ENCODE measurements around the gene ANAPC2. TPM values are rescaled to one million over a fixed set of nuclear protein-coding genes. Genes with fewer than 3 reads are reported as not detected.

ANAPC2 gene
- total RNA-seq, 1 experiment from 2014 or later, result 9.0 TPM

DNA sequence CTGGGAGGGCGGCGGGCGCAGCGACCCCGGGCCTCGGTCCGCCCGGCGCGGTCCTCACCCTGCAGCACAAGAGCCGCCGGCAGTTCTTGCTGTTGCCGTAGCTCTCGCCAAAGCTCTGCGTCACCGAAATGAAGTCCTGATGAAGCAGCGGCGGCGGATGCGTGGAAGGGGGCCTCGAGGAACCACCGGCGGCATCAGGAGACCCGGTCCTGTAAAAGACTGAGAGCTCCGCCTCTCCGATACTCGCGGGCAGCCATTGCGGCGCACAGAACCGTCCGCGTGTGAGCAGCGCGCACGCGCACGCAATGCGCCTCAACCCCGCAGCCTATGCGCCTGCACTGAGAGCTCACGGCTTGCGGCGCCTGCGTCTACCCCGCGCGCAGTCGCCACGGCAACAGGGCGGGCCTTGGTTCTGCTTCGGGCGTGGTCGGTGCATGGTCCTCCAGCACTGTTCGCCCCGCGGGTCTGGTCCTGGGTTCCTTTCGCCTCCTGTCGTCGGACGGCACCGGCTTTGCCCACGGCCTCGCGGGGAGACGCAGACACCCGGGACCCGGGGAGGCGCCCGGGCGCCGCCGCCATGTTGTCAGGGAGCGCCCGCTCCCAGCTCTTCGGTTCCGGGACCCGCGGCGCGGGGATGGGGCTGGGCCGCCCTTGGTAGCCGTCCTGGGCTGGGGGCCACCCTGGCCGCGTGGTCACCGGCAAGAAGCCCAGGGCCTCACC lies 58.7 kb downstream of the ANAPC2 start:
- in situ Hi-C loops (cut with HindIII; ENCODE audit: low pct_unique_long_range_greater_than_20kb, low sequenced_read_pairs), result no loop called here
- DNase-seq (ENCODE audit: low read depth, low spot score), result no peak

DNA sequence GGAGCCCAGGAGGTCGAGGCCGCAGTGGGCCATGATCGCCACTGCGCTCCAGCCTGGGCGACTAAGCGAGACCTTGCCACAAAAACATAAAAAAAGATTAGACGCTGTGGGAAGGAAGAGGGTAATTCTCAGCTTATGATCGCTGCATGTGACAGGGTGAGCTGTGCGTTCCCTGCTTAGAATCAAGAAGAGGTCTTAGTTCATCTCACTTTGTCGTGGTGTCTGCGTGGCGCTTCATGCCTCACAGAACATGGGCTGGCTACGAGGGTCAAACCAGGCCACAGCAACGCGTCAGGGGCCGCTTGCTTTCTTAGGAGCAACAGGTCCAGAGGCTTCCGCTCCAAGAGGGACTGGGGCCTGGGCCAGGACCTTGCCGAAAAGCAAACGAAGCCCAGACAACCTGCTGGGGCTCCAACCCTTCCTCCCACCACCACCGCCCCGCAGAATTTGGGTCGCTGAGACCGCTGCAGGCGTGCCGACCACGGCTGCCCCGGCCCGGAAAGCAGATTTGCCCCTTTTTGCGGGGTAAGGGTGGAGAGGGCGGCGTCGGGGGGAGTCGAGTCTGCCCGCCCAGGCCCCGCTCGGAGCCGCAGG lies 59.4 kb downstream of the ANAPC2 start:
- in situ Hi-C loops (cut with HindIII; ENCODE audit: low pct_unique_long_range_greater_than_20kb, low sequenced_read_pairs), result no loop called here

GRCh38 chr9:137128158-137128861 lies 60.0 kb downstream of the ANAPC2 start:
- in situ Hi-C loops (cut with HindIII; ENCODE audit: low pct_unique_long_range_greater_than_20kb, low sequenced_read_pairs), result no loop called here

More for the DNA sequence above, 59.4 kb downstream of the ANAPC2 start:
- DNase-seq (ENCODE audit: low read depth, low spot score), result no peak

GRCh38 chr9:137127301-137128157 lies 60.8 kb downstream of the ANAPC2 start:
- no peak for DNase-seq (ENCODE audit: low read depth, low spot score)
- in situ Hi-C loops (cut with HindIII; ENCODE audit: low pct_unique_long_range_greater_than_20kb, low sequenced_read_pairs), result no loop called here

More at GRCh38 chr9:137128158-137128861, 60.0 kb downstream of the ANAPC2 start:
- DNase-seq (ENCODE audit: low read depth, low spot score), result peak; percentile 31

DNA sequence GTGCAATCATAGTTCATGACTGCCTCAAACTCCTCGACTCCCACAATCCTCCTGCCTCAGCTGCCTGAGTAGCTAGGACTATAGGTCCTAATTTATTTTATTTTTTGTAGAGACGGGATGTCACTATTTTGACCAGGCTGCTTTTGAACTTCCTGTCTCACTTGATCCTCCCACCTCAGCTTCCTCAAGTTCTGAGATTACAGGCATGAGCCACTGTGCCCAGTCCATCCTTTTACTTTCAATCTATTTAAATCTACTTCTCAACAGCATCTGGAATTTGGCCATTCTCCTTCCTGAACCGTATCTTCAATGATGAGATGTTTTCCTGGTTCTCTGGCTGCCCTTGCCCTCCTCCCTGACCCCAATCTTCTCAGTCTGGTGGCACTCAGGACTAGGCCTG lies 61.6 kb downstream of the ANAPC2 start:
- no peak for DNase-seq (ENCODE audit: low read depth, low spot score)
- in situ Hi-C loops (cut with HindIII; ENCODE audit: low pct_unique_long_range_greater_than_20kb, low sequenced_read_pairs), result no loop called here

Small RNA genes lying within 50 kb of the gene (small RNA-seq; reads per million reads assigned to genes)
- gene MIR3621, result 0 reads per million in 2 experiments

Other genes starting within 250 kb of the ANAPC2 start
- gene FBXW5, start 243.8 kb downstream of the ANAPC2 start, total RNA-seq (2014; rRNA removed; shearing (Covaris generic)), result 141 and 174 TPM in 2 replicates
- gene C8G, start 243.3 kb downstream of the ANAPC2 start, total RNA-seq (2014; rRNA removed; shearing (Covaris generic)), result 0.45 and 0.53 TPM in 2 replicates
- gene LCN12, start 236.3 kb downstream of the ANAPC2 start, total RNA-seq (2014; rRNA removed; shearing (Covaris generic)), result not detected in 2 replicates
- gene PTGDS, start 211.1 kb downstream of the ANAPC2 start, total RNA-seq (2014; rRNA removed; shearing (Covaris generic)), result not detected in 2 replicates
- gene LCNL1, start 205.6 kb downstream of the ANAPC2 start, total RNA-seq (2014; rRNA removed; shearing (Covaris generic)), result not detected in 2 replicates
- gene PAXX, start 196.1 kb downstream of the ANAPC2 start, total RNA-seq (2014; rRNA removed; shearing (Covaris generic)), result 31.7 and 46.0 TPM in 2 replicates
- gene CLIC3, start 192.0 kb downstream of the ANAPC2 start, total RNA-seq (2014; rRNA removed; shearing (Covaris generic)), result not detected in 2 replicates
- 8.6 and 9.5 TPM in 2 replicates for gene ABCA2, start 160.3 kb downstream of the ANAPC2 start, total RNA-seq (2014; rRNA removed; shearing (Covaris generic))
- not detected in 2 replicates for gene FUT7, start 156.5 kb downstream of the ANAPC2 start, total RNA-seq (2014; rRNA removed; shearing (Covaris generic))
- 2.2 and 3.5 TPM in 2 replicates for gene NPDC1, start 142.4 kb downstream of the ANAPC2 start, total RNA-seq (2014; rRNA removed; shearing (Covaris generic))
- gene ENTPD2, start 134.5 kb downstream of the ANAPC2 start, total RNA-seq (2014; rRNA removed; shearing (Covaris generic)), result not detected in 2 replicates
- 8.1 and 8.7 TPM in 2 replicates for gene SAPCD2, start 118.0 kb downstream of the ANAPC2 start, total RNA-seq (2014; rRNA removed; shearing (Covaris generic))
- 22.5 and 23.4 TPM in 2 replicates for gene UAP1L1, start 111.0 kb downstream of the ANAPC2 start, total RNA-seq (2014; rRNA removed; shearing (Covaris generic))
- gene MAN1B1, start 101.6 kb downstream of the ANAPC2 start, total RNA-seq (2014; rRNA removed; shearing (Covaris generic)), result 84.8 and 85.2 TPM in 2 replicates
- 171 and 178 TPM in 2 replicates for gene DPP7, start 73.8 kb downstream of the ANAPC2 start, total RNA-seq (2014; rRNA removed; shearing (Covaris generic))
- 0.05 TPM in 1 of 2 replicates, not detected in the other for gene GRIN1, start 49.4 kb downstream of the ANAPC2 start, total RNA-seq (2014; rRNA removed; shearing (Covaris generic))
- gene LRRC26, start 18.5 kb downstream of the ANAPC2 start, total RNA-seq (2014; rRNA removed; shearing (Covaris generic)), result 0.40 TPM in 1 of 2 replicates, not detected in the other
- gene TMEM210, start 16.5 kb downstream of the ANAPC2 start, total RNA-seq (2014; rRNA removed; shearing (Covaris generic)), result not detected in 2 replicates
- gene SSNA1, start 116 bp upstream of the ANAPC2 start, total RNA-seq (2014; rRNA removed; shearing (Covaris generic)), result 59.2 and 60.9 TPM in 2 replicates
- 8.6 and 9.3 TPM in 2 replicates for gene TPRN, start 12.2 kb upstream of the ANAPC2 start, total RNA-seq (2014; rRNA removed; shearing (Covaris generic))
- 38.3 and 44.1 TPM in 2 replicates for gene TMEM203, start 17.1 kb upstream of the ANAPC2 start, total RNA-seq (2014; rRNA removed; shearing (Covaris generic))
- 5.1 and 6.4 TPM in 2 replicates for gene NDOR1, start 17.1 kb upstream of the ANAPC2 start, total RNA-seq (2014; rRNA removed; shearing (Covaris generic))
- gene RNF208, start 33.7 kb upstream of the ANAPC2 start, total RNA-seq (2014; rRNA removed; shearing (Covaris generic)), result not detected in 2 replicates
- 0.21 and 0.59 TPM in 2 replicates for gene CYSRT1, start 36.6 kb upstream of the ANAPC2 start, total RNA-seq (2014; rRNA removed; shearing (Covaris generic))
- gene RNF224, start 38.9 kb upstream of the ANAPC2 start, total RNA-seq (2014; rRNA removed; shearing (Covaris generic)), result not detected in 2 replicates
- gene SLC34A3, start 42.3 kb upstream of the ANAPC2 start, total RNA-seq (2014; rRNA removed; shearing (Covaris generic)), result not detected in 2 replicates
- 66.1 and 81.2 TPM in 2 replicates for gene TUBB4B, start 52.7 kb upstream of the ANAPC2 start, total RNA-seq (2014; rRNA removed; shearing (Covaris generic))
- not detected in 2 replicates for gene STPG3, start 62.7 kb upstream of the ANAPC2 start, total RNA-seq (2014; rRNA removed; shearing (Covaris generic))
- 47.3 and 47.4 TPM in 2 replicates for gene NELFB, start 66.8 kb upstream of the ANAPC2 start, total RNA-seq (2014; rRNA removed; shearing (Covaris generic))
- 0.03 and 0.13 TPM in 2 replicates for gene TOR4A, start 89.2 kb upstream of the ANAPC2 start, total RNA-seq (2014; rRNA removed; shearing (Covaris generic))
- 0.50 and 0.67 TPM in 2 replicates for gene NRARP, start 113.7 kb upstream of the ANAPC2 start, total RNA-seq (2014; rRNA removed; shearing (Covaris generic))
- 1.4 and 1.7 TPM in 2 replicates for gene EXD3, start 234.6 kb upstream of the ANAPC2 start, total RNA-seq (2014; rRNA removed; shearing (Covaris generic))
- gene NOXA1, start 234.8 kb upstream of the ANAPC2 start, total RNA-seq (2014; rRNA removed; shearing (Covaris generic)), result 0.55 and 0.75 TPM in 2 replicates